22Rv1 (cell line): Measurements from ENCODE around the gene RBM22.
A peak's percentile ranks its signal among the peaks of the same experiment; 100 is the strongest.

Experiments used
- H3K27ac ChIP-seq: fragments of 450-650 bp; 2 replicates; pipeline ENCODE4 v1.5.1; 2017
- ZFX ChIP-seq: fragments of 450-650 bp; IDR thresholded peaks from 2 replicates; pipeline ENCODE4 v1.6.1; 2017; ENCODE audit warnings: antibody characterized with exemption, borderline replicate concordance
- TF ChIP-seq, protein P1 (sequence below): fragments of 450-650 bp; IDR thresholded peaks from 2 replicates; pipeline ENCODE4 v1.5.1; 2017; ENCODE audit warnings: mild to moderate bottlenecking

Gene RBM22

DNA sequence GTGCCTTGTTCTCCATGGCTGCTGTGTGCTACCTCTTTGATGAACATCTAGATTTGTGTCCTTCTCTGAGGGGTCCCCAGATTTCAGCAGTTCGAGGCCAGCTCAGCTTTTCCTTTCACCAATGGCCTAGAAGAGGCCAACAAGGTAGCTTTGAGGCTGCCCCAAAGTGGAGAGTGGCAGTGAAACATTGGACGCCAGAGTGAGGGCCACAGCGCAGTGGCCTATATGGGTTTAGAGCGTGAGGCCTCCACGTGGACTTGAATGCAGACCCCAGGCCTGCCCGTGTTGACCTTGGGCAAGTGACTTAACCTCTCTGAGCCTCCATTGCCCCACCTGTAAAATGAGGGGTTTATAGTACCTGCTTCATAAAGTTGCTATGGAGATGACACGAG, 28.0 kb downstream of the RBM22 start:
- TF ChIP-seq, protein P1, sequence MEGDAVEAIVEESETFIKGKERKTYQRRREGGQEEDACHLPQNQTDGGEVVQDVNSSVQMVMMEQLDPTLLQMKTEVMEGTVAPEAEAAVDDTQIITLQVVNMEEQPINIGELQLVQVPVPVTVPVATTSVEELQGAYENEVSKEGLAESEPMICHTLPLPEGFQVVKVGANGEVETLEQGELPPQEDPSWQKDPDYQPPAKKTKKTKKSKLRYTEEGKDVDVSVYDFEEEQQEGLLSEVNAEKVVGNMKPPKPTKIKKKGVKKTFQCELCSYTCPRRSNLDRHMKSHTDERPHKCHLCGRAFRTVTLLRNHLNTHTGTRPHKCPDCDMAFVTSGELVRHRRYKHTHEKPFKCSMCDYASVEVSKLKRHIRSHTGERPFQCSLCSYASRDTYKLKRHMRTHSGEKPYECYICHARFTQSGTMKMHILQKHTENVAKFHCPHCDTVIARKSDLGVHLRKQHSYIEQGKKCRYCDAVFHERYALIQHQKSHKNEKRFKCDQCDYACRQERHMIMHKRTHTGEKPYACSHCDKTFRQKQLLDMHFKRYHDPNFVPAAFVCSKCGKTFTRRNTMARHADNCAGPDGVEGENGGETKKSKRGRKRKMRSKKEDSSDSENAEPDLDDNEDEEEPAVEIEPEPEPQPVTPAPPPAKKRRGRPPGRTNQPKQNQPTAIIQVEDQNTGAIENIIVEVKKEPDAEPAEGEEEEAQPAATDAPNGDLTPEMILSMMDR: no peak
- TF ChIP-seq ZFX: no peak
- no peak overlapping the region for H3K27ac ChIP-seq

DNA sequence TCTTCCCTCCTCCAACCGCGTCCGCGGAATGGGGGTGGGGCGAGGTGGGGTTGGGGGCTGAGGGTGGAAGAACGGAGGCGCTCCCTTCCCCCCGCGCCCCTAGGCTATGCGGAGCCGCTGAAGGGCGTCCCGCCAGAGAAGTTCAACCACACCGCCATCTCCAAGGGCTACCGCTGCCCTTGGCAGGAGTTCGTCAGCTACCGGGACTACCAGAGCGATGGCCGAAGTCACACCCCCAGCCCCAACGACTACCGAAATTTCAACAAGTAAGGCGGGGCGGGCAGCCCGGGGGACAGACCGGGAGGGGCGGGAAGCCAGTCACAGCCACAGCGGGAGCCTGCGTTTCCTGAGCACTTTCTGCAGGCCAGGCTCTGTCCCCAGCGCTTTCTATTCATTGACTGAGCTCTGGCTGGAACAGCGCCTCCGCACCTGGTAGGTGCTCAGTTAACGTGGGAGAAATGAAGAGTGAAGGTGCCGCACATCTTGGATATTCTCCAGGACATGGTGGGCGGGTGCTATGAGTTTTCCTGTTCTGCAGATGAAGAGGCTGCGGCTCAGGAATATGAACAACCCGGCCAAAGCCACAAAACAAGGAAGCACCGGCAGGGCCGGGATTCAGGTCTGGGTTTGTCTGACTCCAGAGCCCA, 28.5 kb downstream of the RBM22 start:
- TF ChIP-seq, protein P1: 0 out of 2 replicates have a peak, but pooled peaks have one; percentile 12
- TF ChIP-seq ZFX: no peak
- no peak overlapping the region for H3K27ac ChIP-seq

DNA sequence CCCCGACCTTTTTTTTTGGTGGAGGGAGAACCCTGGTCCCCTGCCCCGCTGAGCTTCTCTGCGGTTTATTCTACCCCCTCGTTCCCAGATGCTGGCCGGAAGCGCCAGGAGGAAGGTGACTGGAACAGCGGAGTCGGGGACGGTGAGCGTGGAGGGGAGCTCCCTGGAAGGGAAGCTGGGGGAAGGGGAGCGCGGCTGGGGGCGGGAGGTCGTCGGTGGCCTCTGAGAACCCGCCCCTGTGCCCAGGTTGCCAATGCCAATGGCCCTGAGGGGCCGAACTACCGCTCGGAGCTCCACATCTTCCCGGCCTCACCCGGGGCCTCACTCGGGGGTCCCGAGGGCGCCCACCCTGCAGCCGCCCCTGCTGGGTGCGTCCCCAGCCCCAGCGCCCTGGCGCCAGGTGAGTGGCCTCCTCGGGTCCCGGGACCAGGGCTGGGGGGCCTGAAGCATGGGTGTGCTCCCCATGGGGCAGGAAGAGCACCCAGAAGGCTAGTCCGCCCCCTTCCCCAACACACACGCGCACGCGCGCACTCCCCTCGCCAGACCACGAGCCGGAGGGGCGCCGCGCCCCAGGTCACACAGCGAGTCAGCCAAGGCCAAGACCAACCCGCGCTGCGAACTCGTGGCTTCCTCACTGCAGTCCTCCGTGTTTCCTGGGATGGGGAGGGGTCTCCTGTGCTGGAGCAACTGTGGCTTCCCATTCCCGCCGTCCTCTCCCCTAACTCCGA, 29.2 kb downstream of the RBM22 start:
- H3K27ac ChIP-seq: no peak overlapping the region
- no peak for TF ChIP-seq ZFX
- TF ChIP-seq, protein P1: no peak

DNA sequence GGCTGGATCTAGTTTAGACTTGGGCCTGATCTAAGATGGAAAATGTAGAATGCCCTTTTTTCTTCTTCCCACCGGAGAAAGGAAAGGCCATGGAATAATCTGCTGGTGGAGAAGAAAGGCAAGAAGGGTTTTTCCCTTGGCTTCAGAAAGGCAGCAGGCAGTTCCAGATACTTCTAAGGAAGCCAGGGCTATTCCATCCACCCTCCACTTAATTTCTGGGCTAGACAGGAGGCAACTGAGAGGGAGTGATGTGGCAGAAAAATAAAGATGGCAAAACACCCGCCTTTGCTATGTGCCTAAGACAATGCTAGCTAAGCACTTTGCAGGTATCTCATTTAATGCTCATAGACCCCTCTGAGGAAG, 29.9 kb downstream of the RBM22 start:
- H3K27ac ChIP-seq: no peak overlapping the region
- TF ChIP-seq, protein P1: no peak
- TF ChIP-seq ZFX: no peak

DNA sequence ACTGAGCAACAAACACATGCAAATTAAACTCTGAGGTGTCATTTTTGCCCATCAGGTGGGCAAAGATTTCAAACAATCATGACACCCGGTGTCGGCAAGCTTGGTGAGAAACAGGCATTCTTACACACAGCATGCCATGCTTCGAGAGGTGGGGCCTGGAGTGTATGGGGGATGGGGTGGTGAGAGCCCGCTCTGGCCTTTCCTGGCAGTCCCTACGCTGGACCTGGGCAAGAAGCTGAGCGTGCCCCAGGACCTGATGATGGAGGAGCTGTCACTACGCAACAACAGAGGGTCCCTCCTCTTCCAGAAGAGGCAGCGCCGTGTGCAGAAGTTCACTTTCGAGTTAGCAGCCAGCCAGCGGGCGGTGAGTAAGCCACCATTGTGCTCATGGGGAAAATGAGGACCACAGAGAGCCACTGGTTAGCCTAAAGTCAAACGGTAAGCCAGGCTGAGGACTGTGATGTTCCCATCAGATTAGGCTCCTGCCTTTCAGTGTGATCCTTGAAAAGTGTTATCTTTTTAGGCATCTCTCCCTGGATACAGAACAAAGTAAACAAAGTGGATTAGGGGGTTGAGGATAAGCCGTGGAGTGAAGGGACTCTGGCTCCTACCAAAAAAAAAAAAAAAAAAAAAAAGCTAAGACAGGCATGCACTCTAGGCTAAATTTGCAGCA, 30.5 kb downstream of the RBM22 start:
- no peak overlapping the region for H3K27ac ChIP-seq
- TF ChIP-seq, protein P1: no peak
- no peak for TF ChIP-seq ZFX

DNA sequence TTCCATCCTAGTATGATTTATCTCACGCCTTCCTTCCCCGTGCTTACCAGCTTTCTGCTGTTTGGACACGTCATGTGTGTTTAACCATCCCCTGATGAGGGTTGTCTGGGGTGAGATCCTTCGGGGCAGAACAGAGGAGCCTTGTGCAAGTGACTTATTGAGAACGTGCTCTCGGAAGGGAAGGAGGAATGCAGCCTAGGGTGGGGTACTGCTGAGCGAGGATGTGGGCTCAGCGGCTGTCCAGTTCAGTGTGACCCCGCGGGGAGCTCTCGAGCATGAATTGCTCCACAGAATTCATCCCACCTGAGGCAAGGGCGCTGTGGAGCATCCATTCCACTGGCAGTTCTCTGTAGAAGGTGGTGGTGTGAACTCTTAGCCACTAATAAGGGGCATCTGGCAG, 35.8 kb downstream of the RBM22 start:
- no peak for TF ChIP-seq ZFX
- TF ChIP-seq, protein P1: no peak

DNA sequence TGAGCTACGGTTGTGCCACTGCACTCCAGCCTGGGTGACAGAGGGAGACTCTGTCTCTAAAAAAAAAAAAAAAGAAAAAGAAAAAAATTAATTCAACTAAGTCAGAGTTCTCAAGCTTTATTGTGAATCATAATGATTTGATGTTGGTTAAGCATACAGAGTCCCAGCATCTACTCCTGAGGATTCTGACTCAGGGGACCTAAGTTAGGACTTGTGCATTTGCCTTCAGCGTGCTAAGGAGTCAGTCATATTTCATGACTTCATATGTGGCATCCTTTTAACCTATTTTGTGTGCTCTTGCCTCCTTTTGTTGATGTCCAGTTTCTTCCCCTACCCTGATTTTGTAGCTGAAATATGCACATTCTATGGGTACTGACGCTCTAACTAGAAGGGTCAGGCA, 36.9 kb downstream of the RBM22 start:
- TF ChIP-seq ZFX: no peak
- TF ChIP-seq, protein P1: no peak
- H3K27ac ChIP-seq: no peak overlapping the region

More for the DNA sequence above, 35.8 kb downstream of the RBM22 start:
- H3K27ac ChIP-seq: no peak overlapping the region
